ENCODE data around the gene PFKL.
"Not testable (repeated sequence)": the region's sequence is repeated elsewhere in the genome, so short reads cannot be mapped to it uniquely, and the experiment has no call there.

PFKL gene

GRCh38 chr21:44279354-44280260 lies 20.2 kb upstream of the PFKL start:
- no peak for DNase-seq

- DNase-seq: no peak
These were observed 18.1 kb upstream of the PFKL start for GRCh38 chr21:44281801-44282200.

- no peak for DNase-seq
These were observed 17.5 kb upstream of the PFKL start for GRCh38 chr21:44282370-44282769.

- not testable (repeated sequence) for DNase-seq
These were observed 16.6 kb upstream of the PFKL start for GRCh38 chr21:44283211-44283785.

GRCh38 chr21:44283948-44284347 lies 15.9 kb upstream of the PFKL start:
- DNase-seq: no peak

- no peak for DNase-seq
These were observed 14.5 kb upstream of the PFKL start, which contains the start of gene AIRE for GRCh38 chr21:44285138-44285992. Gene AIRE, plus strand, starts transcription at chr21:44285876. Its CDS starts 131 bp downstream, at chr21:44286007.

- no peak for DNase-seq
These were observed 13.7 kb upstream of the PFKL start for GRCh38 chr21:44286086-44286715.

- DNase-seq: no peak
These were observed 12.9 kb upstream of the PFKL start for GRCh38 chr21:44286716-44287632.

- no peak for DNase-seq
These were observed 11.4 kb upstream of the PFKL start for GRCh38 chr21:44288251-44289110.

- DNase-seq: no peak
These were observed 10.4 kb upstream of the PFKL start for GRCh38 chr21:44289381-44290010.

- no peak for DNase-seq
These were observed 9.4 kb upstream of the PFKL start for GRCh38 chr21:44290327-44291077.

- DNase-seq: no peak
These were observed 8.5 kb upstream of the PFKL start for GRCh38 chr21:44291078-44291935.

GRCh38 chr21:44291936-44292811 lies 7.7 kb upstream of the PFKL start:
- DNase-seq: no peak

- no peak for DNase-seq
These were observed 7.0 kb upstream of the PFKL start for GRCh38 chr21:44292812-44293195.

GRCh38 chr21:44293551-44294231 lies 6.2 kb upstream of the PFKL start:
- no peak for DNase-seq

GRCh38 chr21:44294391-44295162 lies 5.3 kb upstream of the PFKL start:
- no peak for DNase-seq

Data from NCI-H510A treated with DMSO at 0.1 percent for 48 hours (cell line).